ENCODE measurements around the gene CD3G.

CD3G gene

GRCh38 chr11:118328745-118329144, 15.4 kb upstream of the CD3G start:
- no peak for DNase-seq

GRCh38 chr11:118334745-118335144, 9.4 kb upstream of the CD3G start:
- no peak for DNase-seq

- no peak for DNase-seq
Observed at GRCh38 chr11:118338637-118339061, 5.5 kb upstream of the CD3G start.

GRCh38 chr11:118339281-118339961, 4.7 kb upstream of the CD3G start:
- no peak for DNase-seq

DNA sequence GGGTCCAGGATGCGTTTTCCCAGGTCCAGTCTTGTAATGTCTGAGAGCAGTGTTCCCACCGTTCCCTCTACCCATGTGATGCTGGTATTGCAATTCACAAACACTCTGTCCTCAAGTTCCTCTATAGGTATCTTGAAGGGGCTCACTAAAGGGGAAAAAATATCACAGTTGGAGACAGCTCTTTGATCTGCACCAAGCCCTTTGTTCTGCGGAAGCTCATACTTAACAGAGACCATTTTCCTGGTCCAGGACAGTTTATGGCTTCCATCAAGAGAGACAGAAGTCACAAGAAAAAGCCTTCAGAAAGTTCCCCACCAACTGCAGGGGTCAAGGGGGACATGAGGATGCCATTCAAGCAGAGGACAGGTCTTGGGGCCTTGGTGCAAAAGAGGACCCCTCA, 3.7 kb upstream of the CD3G start:
- no peak for DNase-seq

- no peak for DNase-seq
Observed at GRCh38 chr11:118341261-118341660, 2.9 kb upstream of the CD3G start.

DNA sequence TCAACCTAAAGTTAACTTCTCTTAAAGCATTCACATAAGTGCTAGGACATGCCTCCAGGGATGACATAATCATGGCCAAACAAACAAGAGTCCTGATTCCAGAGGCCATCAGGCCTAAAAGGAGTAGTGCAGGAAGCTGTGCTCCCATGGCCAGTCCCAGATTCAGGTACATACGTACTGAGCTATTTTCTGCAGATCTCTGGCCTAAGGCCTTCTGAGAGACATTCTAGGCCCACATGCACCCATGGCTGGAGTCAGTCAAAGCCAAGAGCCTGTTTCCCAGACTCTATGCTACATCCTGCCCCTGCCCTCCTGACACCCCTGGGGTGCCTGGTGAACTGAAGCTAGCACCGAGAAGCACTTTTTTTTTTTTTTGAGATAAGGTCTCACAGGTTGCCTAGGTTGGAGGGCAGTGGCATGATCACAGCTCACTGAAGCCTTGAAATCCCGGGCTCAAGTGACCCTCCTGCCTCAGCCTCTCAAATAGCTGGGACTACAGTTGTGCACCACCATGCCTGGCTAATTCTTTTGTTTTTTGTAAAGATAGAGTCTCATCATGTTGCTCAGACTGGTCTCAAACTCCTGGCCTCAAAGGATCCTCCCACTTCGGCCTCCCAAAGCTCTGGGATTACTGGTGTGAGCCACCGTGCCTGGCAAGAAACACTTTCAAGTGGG, 2.2 kb upstream of the CD3G start:
- no peak for DNase-seq

DNA sequence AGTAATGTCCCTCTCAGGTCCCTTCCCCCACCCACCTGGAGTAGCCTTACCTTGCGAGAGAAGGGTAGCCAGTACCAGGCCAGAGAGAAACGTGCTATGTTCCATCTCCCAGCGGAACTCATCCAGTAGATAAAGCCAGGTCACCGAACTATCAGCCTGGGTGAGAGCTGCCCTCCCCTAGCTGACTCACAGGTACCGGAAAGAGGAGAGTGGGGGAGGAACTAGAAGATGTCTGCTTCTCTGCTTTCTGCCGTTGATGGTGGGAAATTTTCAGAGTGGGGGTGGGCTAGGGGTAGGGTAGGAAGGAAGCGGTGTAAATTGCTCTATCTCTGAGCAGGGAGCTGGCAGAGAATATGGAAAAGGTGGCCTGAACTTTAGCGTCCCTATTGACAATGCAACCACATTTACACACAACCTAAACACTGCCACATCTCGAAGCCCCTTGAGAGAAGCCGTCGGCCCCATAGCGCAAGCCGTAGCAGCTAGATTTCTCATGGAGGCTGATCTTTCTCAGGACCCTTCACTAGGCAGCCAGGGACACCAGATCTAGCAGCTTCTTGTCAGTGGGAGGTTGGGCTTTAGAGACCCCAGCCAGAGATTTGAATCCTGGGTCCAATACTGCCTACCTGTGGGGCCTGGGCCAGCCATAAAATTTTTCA, 1.5 kb upstream of the CD3G start, which contains the start of gene CD3D:
Gene CD3D, minus strand, starts transcription at position 203 of the 659 bp plus-strand sequence. Its CDS starts 98 bp downstream, at position 105.
- no peak for DNase-seq

GRCh38 chr11:118343248-118343647, 896 bp upstream of the CD3G start:
- DNase-seq = no peak

DNA sequence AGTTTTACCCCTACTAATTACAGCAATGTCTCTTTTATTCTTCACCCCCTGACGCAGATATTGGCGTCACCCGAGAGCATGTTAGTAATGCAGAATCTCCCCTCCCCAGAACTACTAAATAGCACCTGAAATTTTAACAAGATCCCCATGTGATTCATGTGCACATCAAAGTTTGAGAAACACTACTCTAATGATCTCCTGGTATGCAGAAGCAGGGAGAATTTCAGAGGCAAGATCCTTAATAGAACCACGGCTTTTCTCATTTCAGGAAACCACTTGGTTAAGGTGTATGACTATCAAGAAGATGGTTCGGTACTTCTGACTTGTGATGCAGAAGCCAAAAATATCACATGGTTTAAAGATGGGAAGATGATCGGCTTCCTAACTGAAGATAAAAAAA, 5.3 kb downstream of the CD3G start:
- no peak for DNase-seq

GRCh38 chr11:118353084-118353710, 9.1 kb downstream of the CD3G start:
- no peak for DNase-seq

DNA sequence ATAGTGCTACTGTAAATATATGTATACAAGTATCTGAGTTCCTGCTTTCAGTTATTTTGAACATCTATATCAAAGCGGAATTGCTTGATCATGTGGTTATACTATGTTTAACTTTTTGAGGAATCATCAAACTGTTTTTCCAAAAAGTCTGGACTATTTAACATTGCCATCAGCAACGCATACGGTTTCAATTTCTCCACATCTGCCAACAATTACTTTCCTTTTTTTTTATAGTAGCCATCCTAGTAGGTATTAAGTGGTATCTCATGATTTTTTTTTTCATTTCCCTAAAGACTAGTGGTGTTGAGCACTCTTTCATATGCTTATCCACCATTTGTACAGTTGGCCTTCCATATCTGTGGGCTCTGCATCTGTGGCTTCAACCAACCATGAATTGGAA, 13.9 kb downstream of the CD3G start:
- DNase-seq = no peak

GRCh38 chr11:118359295-118359958, 15.3 kb downstream of the CD3G start, which contains the start of gene UBE4A:
Gene UBE4A, plus strand, starts transcription at chr11:118359600. Its CDS starts 5,481 bp downstream, at chr11:118365081.
- DNase-seq = peak; percentile 90

DNA sequence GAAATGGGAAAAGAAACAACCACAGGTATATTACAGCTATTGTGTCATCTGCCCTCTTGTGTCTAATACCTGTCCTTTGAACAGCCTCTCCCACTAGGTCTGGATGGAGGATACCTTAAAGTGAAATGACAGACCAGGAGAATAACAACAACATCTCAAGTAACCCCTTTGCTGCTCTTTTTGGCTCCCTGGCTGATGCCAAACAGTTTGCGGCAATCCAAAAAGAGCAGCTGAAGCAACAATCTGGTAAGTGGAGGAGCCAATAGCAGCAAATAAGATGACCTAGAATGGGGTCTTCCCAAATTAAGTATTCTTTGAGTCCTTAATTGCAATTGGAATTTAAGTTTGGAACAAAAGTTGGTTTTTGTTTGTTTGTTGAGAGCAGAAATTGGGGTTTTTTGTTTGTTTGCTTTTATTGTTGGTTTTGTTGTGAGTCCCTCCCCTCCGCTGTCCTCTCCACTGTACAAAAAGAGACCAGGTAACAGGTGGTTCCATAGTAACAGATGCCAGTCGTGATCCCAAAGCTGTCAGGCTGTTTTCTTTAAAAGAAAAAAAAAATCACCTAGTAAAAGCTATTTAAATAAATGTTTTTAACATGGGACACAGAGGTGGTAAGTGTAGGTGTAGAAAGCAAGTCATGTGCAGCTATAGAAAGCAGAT, 20.9 kb downstream of the CD3G start:
- DNase-seq = no peak

GRCh38 chr11:118366287-118366686, 22.1 kb downstream of the CD3G start:
- DNase-seq = no peak

- no peak for DNase-seq
Observed at GRCh38 chr11:118370774-118371173, 26.6 kb downstream of the CD3G start.

- no peak for DNase-seq
Observed at GRCh38 chr11:118373263-118373662, 29.1 kb downstream of the CD3G start.

GRCh38 chr11:118373871-118374270, 29.7 kb downstream of the CD3G start:
- no peak for DNase-seq

DNA sequence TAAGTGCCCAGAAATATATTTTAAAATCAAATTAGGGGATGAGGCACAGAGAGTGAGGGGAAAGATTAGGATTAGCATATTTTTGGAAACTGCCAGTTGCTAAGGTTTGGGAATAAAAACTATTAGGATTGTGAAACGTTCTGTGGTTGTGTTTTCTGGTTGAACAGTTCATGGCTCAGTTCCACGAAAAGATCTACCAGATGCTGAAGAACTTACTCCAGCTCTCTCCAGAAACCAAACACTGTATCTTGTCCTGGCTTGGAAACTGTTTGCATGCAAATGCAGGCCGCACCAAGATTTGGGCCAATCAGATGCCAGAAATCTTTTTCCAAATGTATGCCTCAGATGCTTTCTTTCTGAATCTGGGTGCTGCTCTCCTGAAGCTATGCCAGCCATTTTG, 30.6 kb downstream of the CD3G start:
- no peak for DNase-seq

GRCh38 chr11:118375978-118376377, 31.8 kb downstream of the CD3G start:
- no peak for DNase-seq

- DNase-seq = no peak
Observed at GRCh38 chr11:118379497-118379896, 35.4 kb downstream of the CD3G start.

GRCh38 chr11:118380571-118380970, 36.4 kb downstream of the CD3G start:
- DNase-seq = no peak

Data from NCI-H1417 treated with DMSO at 0.1 percent for 48 hours (cell line).